Common myeloid progenitor, CD34-positive (primary cell): ENCODE results near the gene CX3CL1.

ENCODE experiments used
- CTCF ChIA-PET: fragments of 350-600 bp; sonication (Branson Sonifier 250); formaldehyde crosslinking; loops from one replicate; lab custom pipeline; 2021; ENCODE audit warnings: antibody characterized with exemption; lab: Charles Lee
- POLR2A ChIA-PET: fragments of 350-600 bp; sonication (Branson Sonifier 250); formaldehyde crosslinking; loops from one replicate; lab custom pipeline; 2021; ENCODE audit warnings: antibody characterized with exemption; lab: Charles Lee
- DNase-seq, 3 donors: peaks; one replicate each; pipeline versions ENCODE4 v3.0.0 to v3.0.0-alpha.2; 2013
- H3K27ac ChIP-seq, 2 experiments: 1 replicate in 1 of 2; 2 replicates in 1 of 2; pipeline ENCODE4 v1.7.0; 2013; ENCODE audit warnings: inconsistent platforms in 2 of 2, low read length in 2 of 2, mild to moderate bottlenecking in 2 of 2, low read depth in 1 of 2, moderate library complexity in 1 of 2; ENCODE audit not compliant: severe bottlenecking in 2 of 2, insufficient read depth in 1 of 2, poor library complexity in 1 of 2
- H3K27me3 ChIP-seq, 5 experiments: replicated peaks in 2 of 5; 1 replicate in 3 of 5; 2 replicates in 2 of 5; pipeline versions ENCODE4 v1.6.1 to v1.7.0; 2013; ENCODE audit warnings: low read length in 4 of 5, mild to moderate bottlenecking in 2 of 5, moderate library complexity in 2 of 5, inconsistent platforms in 1 of 5; ENCODE audit not compliant: insufficient read depth in 5 of 5, control insufficient read depth in 4 of 5
- H3K36me3 ChIP-seq, 4 experiments: 1 replicate in 2 of 4; 2 replicates in 2 of 4; pipeline versions ENCODE4 v1.6.1 to v1.7.0; 2013; ENCODE audit warnings: low read length in 3 of 4, control low read depth in 1 of 4, mild to moderate bottlenecking in 1 of 4; ENCODE audit not compliant: control insufficient read depth in 4 of 4, insufficient read depth in 4 of 4
- H3K4me1 ChIP-seq, 4 experiments: 1 replicate in 3 of 4; 2 replicates in 1 of 4; pipeline versions ENCODE4 v1.6.1 to v1.7.1; 2013; ENCODE audit warnings: low read length in 3 of 4, mild to moderate bottlenecking in 3 of 4, control low read depth in 1 of 4, inconsistent platforms in 1 of 4, moderate library complexity in 1 of 4; ENCODE audit not compliant: control insufficient read depth in 4 of 4, insufficient read depth in 4 of 4; ENCODE audit errors: control extremely low read depth in 1 of 4
- H3K4me3 ChIP-seq, 7 experiments: 1 replicate in 4 of 7; 2 replicates in 3 of 7; pipeline versions ENCODE4 v1.5.1 to v1.7.0; 2013; ENCODE audit warnings: mild to moderate bottlenecking in 7 of 7, low read length in 6 of 7, moderate library complexity in 6 of 7, inconsistent platforms in 2 of 7, low read depth in 2 of 7, control low read depth in 1 of 7; ENCODE audit not compliant: insufficient read depth in 4 of 7, control insufficient read depth in 1 of 7; ENCODE audit errors: extremely low read depth in 1 of 7
- H3K9me3 ChIP-seq, 5 experiments: 1 replicate in 4 of 5; 2 replicates in 1 of 5; pipeline versions ENCODE4 v1.6.1 to v1.7.1; 2013; ENCODE audit warnings: low read length in 4 of 5, mild to moderate bottlenecking in 2 of 5, inconsistent platforms in 1 of 5, low read depth in 1 of 5, moderate library complexity in 1 of 5; ENCODE audit not compliant: control insufficient read depth in 4 of 5, insufficient read depth in 2 of 5; ENCODE audit errors: control extremely low read depth in 1 of 5
- WGBS: methylation state at CpG from one replicate; pipeline ENCODE4 v1.1.5; 2013; ENCODE audit not compliant: insufficient coverage; 5-methylcytosine and 5-hydroxymethylcytosine counted together

Gene CX3CL1

GRCh38 chr16:57406881-57407280, 34.6 kb downstream of the CX3CL1 start:
- H3K4me1 ChIP-seq: peaks cover 0 to 9% (median 3%) of the 10 kb centered on the region in 4 experiments
- 3% methylated on average over 2 of the region's 2 CpGs for WGBS
- peak in 2 of 3 donors; percentile 32 to 35 for DNase-seq
- no peaks in the 10 kb centered on the region for H3K9me3 ChIP-seq
- H3K36me3 ChIP-seq: no peaks in the 10 kb centered on the region
- peaks cover 0 to 8% (median 0%) of the 10 kb centered on the region in 5 experiments for H3K27me3 ChIP-seq
- ChIA-PET POLR2A (no interaction called here), CTCF (interaction anchor here (1.0 to 3.8 kb wide), 3 partner anchors 11 to 106 kb away, joined by 3 to 19 read pairs (median 3); no protein-coding TSS in a partner anchor)
- H3K27ac ChIP-seq: no peak overlapping the region
- no peak overlapping the region for H3K4me3 ChIP-seq

GRCh38 chr16:57407521-57408353, 35.4 kb downstream of the CX3CL1 start:
- CTCF ChIA-PET: interaction anchor here (1.2 to 3.8 kb wide), 2 partner anchors 10 to 92 kb away, joined by 3 to 19 read pairs; no protein-coding TSS in a partner anchor

DNA sequence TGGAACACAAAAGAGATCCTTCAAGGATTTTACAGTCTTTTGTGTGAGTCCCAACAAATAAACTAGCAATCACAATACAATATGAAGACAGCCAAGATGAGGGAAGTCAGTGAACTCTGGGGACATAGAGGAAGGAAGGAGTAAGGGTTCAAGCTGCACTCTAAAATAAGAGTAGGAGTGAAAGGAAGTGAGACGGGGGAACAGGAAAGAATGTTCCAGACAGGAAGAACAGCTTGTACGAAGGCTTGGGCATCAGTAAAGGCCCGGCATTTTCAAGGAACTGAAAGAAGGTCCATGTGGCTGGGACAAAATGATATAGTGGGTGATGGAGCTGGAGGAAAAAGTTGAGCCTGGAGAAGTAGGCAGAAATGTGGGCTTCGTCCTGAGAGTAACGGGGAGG, 36.8 kb downstream of the CX3CL1 start:
- Histone ChIP-seq H3K4me3 (no peak overlapping the region), H3K27ac (no peak overlapping the region), H3K9me3 (no peaks in the 10 kb centered on the region), H3K36me3 (no peaks in the 10 kb centered on the region), H3K4me1 (peaks cover 0 to 9% (median 3%) of the 10 kb centered on the region in 4 experiments), H3K27me3 (peaks cover 0 to 9% (median 0%) of the 10 kb centered on the region in 5 experiments)
- POLR2A ChIA-PET: no interaction called here
- CTCF ChIA-PET: interaction anchor here (0.7 to 2.0 kb wide), 3 partner anchors 8 to 10 kb away, joined by 3 to 6 read pairs (median 4); no protein-coding TSS in a partner anchor
- no peak for DNase-seq
- 38% methylated on average over 5 of the region's 5 CpGs for WGBS

More at GRCh38 chr16:57407521-57408353, 35.4 kb downstream of the CX3CL1 start:
- no peak for DNase-seq
- POLR2A ChIA-PET: no interaction called here
- WGBS: 90% methylated on average over 5 of the region's 5 CpGs
- no peak overlapping the region for H3K27ac ChIP-seq
- H3K36me3 ChIP-seq: no peaks in the 10 kb centered on the region
- no peaks in the 10 kb centered on the region for H3K9me3 ChIP-seq
- no peak overlapping the region for H3K4me3 ChIP-seq
- H3K4me1 ChIP-seq: peaks cover 0 to 9% (median 3%) of the 10 kb centered on the region in 4 experiments
- peaks cover 0 to 9% (median 0%) of the 10 kb centered on the region in 5 experiments for H3K27me3 ChIP-seq

DNA sequence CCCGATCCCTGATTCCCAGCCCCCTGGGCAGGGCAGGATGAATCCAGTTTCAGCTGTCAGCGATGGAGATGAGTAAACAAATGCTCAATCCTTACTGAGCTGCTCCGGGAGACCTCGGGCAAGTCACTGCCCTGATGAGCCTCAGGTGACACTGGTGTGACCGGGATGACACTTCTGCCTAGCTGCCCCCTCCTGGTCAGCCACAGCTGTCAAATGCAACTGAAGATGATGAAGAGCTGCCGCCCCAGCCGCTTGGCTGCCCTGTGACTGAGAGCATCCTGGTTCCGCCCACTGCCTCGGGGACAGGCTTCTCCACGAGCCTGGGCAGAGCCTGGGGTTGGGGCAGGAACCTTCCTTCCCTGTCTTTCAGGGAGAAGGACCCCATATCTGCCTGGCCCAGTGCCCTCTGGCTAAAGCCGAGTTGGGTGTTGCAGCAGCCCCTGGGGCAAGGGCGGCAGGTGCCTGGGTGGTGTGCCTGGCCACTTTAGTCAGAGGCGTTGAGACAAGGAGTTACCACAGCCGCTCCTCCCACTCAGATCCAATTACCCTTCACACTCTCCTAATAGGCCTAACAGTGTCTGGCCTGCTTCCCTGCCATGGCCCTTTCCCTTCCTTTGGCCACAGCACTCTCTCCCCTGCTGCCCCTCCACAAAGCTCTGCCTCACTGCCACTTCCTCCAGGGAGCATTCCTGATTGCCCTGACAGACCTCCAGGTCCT, 37.7 kb downstream of the CX3CL1 start:
- ChIA-PET CTCF (interaction anchor here (1.3 to 2.0 kb wide), 2 partner anchors 8 to 9 kb away, joined by 4 to 6 read pairs; no protein-coding TSS in a partner anchor), POLR2A (no interaction called here)
- peaks cover 0 to 8% (median 0%) of the 10 kb centered on the region in 5 experiments for H3K27me3 ChIP-seq
- peaks cover 0 to 9% (median 3%) of the 10 kb centered on the region in 4 experiments for H3K4me1 ChIP-seq
- no peak overlapping the region for H3K27ac ChIP-seq
- no peak overlapping the region for H3K4me3 ChIP-seq
- H3K9me3 ChIP-seq: no peaks in the 10 kb centered on the region
- no peak for DNase-seq
- 91% methylated on average over 14 of the region's 14 CpGs for WGBS
- H3K36me3 ChIP-seq: no peaks in the 10 kb centered on the region

DNA sequence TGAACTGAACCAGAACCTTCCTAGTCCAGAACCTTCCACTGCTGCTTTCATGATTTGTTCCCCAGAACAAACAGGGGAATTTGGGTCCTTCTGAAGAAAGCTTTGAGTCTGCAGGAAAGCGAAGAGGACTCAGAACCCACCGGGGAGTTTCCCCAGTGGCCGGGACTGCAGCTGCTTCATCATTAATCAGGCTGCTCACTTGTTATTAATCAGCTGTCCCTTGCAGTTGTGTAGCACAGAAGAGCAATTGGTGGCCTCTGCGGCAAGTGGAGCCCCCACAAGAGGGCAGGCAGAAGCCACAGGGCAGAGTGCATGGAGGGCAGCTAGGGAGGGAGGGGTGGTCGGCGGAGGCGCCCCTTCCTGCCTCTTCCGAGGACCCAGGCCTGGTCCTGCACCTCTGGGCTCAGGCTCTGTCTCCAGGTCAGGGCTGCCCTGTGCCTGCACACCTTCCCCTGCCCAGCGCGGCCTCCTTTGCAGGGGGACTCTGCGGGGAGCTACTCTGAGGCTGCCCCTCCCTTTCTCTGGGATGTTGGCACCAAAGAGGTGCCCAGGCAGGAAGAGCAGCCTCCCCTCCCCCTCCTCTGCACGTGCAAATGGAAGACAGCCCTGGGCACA, 39.2 kb downstream of the CX3CL1 start:
- Histone ChIP-seq H3K27me3 (peaks cover 0 to 5% (median 0%) of the 10 kb centered on the region in 5 experiments), H3K36me3 (no peaks in the 10 kb centered on the region), H3K9me3 (no peaks in the 10 kb centered on the region), H3K4me1 (peaks cover 0 to 12% (median 5%) of the 10 kb centered on the region in 4 experiments), H3K4me3 (no peak overlapping the region), H3K27ac (no peak overlapping the region)
- WGBS: 97% methylated on average over 11 of the region's 12 CpGs
- POLR2A ChIA-PET: no interaction called here
- no peak for DNase-seq
- CTCF ChIA-PET: interaction anchor here (0.8 to 14.8 kb wide), 2 partner anchors 22 to 105 kb away, joined by 3 to 250 read pairs; no protein-coding TSS in a partner anchor

DNA sequence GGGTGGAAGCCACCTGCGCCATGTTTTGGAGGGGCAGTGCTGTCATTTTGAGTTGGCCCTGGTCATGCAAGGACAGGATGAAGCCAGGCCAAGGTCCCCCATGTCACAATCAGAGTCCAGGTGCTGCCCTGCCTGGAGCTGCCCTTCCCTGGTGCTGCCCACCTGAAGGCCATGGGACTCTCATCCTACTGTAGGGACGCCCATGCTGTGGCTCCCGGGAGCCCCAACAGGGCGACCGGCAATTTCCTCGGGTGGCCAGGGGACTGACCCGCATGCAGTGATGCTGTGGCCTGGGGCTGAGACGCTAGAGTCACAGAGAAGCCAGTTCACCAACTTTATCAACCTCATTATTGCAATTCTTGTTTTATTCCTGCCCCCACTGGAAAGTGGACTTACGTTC, 40.3 kb downstream of the CX3CL1 start:
- ChIA-PET POLR2A (no interaction called here), CTCF (interaction anchor here (1.0 to 14.8 kb wide), 4 partner anchors 8 to 106 kb away, joined by 3 to 250 read pairs (median 4); partner anchors contain the start of gene CCL17)
- 99% methylated on average over 9 of the region's 9 CpGs for WGBS
- no peak overlapping the region for H3K27ac ChIP-seq
- no peak for DNase-seq
- no peak overlapping the region for H3K4me3 ChIP-seq
- H3K4me1 ChIP-seq: peaks cover 0 to 16% (median 11%) of the 10 kb centered on the region in 4 experiments
- H3K9me3 ChIP-seq: no peaks in the 10 kb centered on the region
- peaks cover 0 to 5% (median 0%) of the 10 kb centered on the region in 5 experiments for H3K27me3 ChIP-seq
- no peaks in the 10 kb centered on the region for H3K36me3 ChIP-seq
